ENCODE results near the gene MPEG1. TPM values are rescaled to one million over a fixed set of nuclear protein-coding genes. Genes with fewer than 3 reads are reported as not detected.

Gene MPEG1
- total RNA-seq, 1 experiment from 2014 or later, result not detected

DNA sequence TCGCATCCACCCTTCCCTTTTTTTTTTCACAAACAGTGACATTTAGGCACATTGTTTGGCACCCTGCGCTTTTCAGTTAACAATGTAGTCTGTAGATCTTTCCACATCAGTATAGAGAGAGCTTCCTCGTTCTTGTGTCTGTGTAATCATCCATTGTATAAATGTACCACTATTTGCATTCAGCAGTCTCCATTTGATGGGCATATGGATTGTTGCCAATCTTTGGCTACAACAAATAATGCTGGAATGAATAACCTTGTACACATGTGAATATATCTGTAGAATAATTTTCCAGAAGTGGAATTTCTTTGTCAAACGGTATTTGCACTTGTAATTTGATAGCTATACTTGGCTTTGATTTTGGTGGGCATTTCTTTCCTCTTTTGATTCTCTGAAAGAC lies 17.1 kb downstream of the MPEG1 start:
- in situ Hi-C loops (cut with HindIII; ENCODE audit: low sequenced_read_pairs), result no loop called here
- no peak for DNase-seq (ENCODE audit: low spot score)

DNA sequence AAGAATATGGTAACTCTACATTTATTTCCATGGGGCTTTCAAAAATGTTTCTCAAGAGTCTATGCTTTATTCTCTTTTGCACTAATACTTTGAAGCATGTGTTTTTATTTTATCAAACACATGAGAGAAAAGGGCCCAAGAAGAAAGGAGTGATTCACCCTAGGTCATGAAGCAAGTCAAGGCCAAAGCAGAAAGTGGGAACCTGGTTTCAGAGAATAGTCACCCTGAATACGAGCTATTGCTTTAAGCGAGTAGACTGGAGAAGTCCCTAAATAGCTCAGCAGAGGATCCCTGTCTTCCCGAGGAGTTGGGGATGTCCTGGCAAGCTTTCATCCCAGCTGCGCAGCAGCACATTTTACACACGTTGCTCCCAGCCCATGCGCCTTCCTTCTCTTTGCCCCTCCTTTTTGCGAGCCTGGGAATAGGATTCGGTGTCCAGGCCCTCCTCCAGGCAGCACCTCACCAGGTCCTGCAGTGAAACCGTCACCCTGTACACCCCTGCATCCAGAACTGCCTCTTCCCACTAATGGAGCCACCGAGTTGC lies 19.1 kb downstream of the MPEG1 start:
- in situ Hi-C loops (cut with HindIII; ENCODE audit: low sequenced_read_pairs), result no loop called here
- DNase-seq (ENCODE audit: low spot score), result no peak

DNA sequence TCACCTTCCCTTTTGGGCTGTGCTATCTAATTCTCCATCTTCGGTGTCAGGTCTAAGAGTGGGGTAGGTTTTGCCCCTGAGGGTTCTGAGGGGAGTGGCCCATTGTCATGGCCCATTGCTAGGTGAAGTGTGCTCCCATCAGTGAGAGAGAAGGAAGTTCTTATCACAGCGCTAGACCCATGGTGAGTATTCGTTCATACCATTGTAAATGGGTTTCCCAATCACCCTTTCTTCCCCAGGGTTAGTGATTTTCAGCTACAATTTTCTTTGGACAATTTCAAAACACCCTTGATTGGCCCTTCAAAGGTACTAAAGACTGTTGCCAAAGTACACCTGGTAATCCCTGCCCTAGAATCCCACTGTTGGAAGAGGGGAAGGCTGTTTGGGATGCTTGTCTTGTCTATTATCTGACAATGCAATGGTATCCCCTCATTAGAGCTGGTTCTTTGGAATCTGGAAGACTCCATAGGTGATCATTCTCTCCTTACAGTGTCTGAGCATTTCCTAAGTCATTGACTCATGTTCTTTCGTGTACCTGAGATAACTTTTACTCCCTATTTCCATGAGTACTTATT lies 20.2 kb downstream of the MPEG1 start:
- in situ Hi-C loops (cut with HindIII; ENCODE audit: low sequenced_read_pairs), result no loop called here
- DNase-seq (ENCODE audit: low spot score), result no peak

DNA sequence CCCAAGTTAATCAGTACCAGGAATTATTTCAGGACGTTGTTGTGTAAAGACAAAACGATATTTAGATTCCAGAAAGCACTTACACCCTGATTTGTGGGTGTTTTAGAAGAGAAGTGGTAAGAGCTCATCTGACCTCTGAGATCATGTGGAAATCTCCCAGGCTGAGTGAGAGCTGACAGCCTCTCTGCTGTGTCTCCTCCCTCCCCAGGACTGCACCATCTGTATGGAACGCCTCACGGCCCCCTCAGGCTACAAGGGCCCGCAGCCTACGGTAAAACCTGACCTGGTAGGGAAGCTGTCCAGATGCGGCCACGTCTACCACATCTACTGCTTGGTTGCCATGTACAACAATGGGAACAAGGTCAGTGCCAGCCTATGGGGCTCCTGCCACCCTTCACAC lies 20.8 kb downstream of the MPEG1 start:
- in situ Hi-C loops (cut with HindIII; ENCODE audit: low sequenced_read_pairs), result no loop called here
- no peak for DNase-seq (ENCODE audit: low spot score)

DNA sequence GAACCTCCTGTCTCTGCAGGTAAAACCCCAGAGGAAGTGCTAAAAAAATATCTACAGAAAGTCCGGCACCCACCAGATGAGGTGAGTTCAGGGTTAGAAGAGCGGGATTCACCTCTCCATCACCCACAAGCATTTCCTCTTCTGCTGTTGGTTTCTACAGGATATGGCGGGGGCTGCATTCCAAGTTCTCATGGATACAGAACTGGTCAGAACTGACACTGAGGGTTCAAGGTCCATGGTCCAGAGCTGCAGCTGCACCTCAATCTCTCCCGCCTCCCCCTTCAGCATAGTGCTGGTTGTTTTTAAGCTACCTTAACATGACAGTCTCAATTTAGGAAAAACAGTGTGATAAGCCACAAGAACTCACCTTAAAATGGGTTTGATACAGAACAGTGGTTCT lies 21.6 kb downstream of the MPEG1 start:
- in situ Hi-C loops (cut with HindIII; ENCODE audit: low sequenced_read_pairs), result no loop called here

DNA sequence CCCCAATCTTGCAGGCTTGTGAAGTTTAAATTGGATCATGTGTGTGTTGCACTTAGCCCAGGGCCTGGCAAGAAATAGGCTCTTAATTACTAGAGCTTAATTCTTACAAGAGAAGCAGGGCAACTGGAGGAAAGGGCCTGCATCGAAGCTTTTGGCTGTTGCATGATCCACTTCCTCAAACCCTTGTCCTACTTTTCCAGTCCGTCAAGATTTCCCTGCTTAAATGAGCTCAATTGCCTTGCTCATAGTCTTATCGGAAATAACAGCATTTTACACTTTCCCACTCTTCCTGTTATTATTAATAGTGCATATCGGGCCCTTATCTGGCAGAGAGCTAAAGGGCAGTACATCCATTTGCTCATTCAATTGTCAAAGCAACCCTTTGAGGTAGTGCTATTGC lies 22.7 kb downstream of the MPEG1 start:
- in situ Hi-C loops (cut with HindIII; ENCODE audit: low sequenced_read_pairs), result no loop called here
- no peak for DNase-seq (ENCODE audit: low spot score)

More for the DNA sequence above, 21.6 kb downstream of the MPEG1 start:
- DNase-seq (ENCODE audit: low spot score), result no peak

DNA sequence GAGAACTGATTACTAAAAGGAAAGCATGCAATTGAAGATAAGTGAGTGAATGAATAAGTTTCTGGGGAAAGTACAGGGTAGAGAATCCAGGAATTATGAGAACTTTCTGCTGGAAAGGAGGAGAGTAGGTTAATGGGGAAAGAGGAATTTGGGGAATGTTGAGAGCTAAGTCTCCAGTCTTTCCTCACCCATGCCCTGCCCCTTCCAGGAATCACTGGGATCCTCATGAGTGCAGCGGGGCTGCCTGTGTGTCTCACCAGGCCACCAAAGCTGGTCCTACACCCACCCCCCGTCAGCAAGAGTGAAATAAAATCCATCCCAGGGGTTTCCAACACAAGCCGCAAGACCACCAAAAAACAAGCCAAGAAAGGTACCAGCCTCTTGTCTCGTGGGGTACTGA lies 23.8 kb downstream of the MPEG1 start:
- no peak for DNase-seq (ENCODE audit: low spot score)
- in situ Hi-C loops (cut with HindIII; ENCODE audit: low sequenced_read_pairs), result no loop called here

DNA sequence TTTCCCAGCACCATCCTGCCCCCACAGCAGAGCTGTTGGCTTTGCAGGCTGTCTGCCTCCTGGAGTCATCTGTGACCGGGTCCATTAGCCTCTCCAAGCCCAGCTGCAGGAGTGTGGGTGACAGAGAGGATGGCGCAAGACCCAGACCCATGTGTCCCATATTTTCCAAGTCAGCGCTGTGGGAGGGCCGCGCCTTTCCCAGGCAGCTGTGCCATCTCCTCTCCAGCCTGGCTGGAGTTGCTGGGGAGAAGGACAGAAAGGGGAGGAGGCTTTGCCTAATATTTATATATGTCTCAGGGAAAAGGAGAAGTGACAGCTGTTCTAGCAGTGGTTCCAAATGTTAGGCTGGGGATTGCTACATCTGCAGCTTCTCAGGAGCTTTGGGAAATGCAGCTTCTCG lies 25.1 kb downstream of the MPEG1 start:
- in situ Hi-C loops (cut with HindIII; ENCODE audit: low sequenced_read_pairs), result no loop called here
- DNase-seq (ENCODE audit: low spot score), result no peak

DNA sequence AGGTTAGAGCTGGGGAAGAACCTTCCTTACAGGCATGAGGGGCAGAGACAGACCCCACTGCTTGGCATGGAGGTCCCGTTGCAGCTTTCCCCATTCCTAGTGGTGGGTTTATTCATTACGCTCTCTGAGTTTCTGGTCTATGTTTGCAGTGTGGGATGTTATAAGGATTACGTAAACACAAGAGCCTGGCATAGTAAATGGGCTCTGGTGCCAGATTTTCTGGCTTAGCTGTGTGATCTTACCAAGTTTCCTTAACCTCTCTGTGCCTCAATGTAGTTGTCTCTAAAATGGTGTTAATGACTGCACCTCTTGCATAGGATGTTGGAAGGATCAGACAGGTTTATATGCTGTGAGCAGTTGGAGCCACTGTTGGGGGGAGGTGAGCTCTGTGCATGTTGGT lies 25.7 kb downstream of the MPEG1 start:
- in situ Hi-C loops (cut with HindIII; ENCODE audit: low sequenced_read_pairs), result no loop called here
- DNase-seq (ENCODE audit: low spot score), result no peak

DNA sequence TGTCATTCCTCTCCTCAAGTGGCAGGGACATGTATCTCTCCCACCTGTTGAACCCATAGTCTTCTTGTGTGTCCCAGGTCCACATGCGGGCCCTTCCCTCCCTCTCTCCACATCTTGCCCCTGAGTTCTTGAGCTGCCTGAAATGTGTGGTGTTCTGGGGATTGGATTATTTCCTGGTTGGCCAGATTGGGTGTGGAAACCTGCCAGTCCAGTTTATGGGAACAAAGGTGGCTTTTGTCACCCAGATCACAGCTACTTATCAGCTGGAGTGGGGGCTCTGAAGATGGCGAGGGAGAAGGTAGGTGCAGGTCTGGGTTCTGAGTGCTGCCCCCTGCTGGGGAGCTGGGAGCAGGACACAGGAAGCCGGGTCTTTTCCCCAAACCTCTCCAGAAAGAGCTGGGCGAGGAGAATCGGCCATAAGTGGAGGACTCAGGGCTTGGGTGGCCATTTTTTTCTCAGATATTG lies 26.6 kb downstream of the MPEG1 start:
- in situ Hi-C loops (cut with HindIII; ENCODE audit: low sequenced_read_pairs), result no loop called here
- no peak for DNase-seq (ENCODE audit: low spot score)

DNA sequence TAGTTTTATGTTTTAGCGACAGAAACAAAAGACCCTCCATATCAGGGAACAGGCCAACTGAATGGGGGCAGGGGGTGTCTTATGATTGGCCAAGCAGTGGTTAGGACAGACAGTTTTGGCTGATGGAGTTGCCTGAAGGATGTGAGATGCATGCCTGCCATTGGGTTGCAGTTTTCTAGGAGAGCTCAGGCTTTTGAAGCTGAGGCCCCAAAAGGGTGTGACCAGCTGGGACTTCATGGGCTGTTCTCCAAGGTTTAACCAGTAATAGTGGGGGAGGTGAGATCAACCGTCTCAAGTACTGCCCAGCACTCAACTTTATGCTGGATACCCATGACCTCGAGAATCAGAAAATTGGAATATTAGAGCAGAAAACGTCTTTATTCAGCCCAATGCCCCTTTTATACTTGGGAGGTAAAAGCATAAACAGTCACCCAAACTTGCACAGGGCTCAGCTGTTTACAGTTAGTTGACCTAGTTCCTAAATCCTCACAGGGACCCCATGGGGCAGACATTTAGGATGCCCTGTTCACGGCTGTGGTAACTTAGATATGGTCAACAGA lies 27.3 kb downstream of the MPEG1 start:
- in situ Hi-C loops (cut with HindIII; ENCODE audit: low sequenced_read_pairs), result no loop called here
- DNase-seq (ENCODE audit: low spot score), result no peak

DNA sequence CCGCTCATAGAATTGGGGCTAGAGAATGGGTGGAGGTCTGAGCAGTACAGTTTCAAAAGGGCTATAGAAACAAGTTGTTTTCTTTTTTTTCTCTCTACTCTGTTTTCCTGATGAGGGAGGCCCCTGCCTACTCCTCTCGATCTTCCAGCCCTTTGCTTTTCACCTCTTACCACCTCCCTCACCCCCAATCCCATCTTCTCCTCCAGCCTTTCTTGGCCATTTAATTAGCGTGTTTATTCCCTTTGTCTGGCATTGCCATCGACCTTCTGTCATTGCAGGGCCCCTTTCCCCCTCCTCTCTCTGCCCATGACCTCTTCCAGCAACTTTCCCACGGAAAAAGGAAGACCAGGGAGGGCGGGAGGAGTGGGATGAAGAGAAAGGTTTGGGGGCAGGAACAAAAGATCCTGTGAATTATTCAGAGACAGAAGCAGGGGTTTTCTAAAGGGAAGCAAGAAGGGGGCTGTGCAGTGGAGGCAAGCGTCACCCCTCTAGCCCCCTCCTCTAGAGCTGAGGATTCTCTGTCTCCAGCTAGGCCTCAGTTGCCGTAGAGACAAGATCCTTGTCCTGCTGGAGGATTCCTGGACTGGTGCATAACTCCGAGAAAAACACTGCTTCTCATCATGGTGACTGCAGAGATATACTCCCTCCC lies 27.9 kb downstream of the MPEG1 start:
- no peak for DNase-seq (ENCODE audit: low spot score)
- in situ Hi-C loops (cut with HindIII; ENCODE audit: low sequenced_read_pairs), result no loop called here

DNA sequence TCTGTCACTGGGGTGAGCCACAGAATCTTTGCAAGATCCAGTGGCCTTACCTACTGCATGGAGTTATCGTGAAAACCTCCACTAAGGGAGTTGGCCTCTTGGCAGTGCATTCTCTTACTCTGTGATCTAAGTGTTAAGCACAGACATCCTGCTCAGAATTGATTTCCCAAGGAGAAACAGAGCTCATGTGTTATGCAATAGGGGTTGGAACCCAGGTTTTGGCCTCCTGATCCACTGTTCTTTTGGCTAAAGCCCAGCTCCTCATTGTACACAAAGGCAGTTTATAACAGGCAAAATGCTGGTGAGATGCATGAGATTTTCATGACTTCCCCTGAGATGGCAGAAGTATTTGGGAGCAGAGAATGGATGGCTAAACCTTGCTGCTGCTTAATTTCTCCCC lies 29.0 kb downstream of the MPEG1 start:
- in situ Hi-C loops (cut with HindIII; ENCODE audit: low sequenced_read_pairs), result no loop called here
- no peak for DNase-seq (ENCODE audit: low spot score)

DNA sequence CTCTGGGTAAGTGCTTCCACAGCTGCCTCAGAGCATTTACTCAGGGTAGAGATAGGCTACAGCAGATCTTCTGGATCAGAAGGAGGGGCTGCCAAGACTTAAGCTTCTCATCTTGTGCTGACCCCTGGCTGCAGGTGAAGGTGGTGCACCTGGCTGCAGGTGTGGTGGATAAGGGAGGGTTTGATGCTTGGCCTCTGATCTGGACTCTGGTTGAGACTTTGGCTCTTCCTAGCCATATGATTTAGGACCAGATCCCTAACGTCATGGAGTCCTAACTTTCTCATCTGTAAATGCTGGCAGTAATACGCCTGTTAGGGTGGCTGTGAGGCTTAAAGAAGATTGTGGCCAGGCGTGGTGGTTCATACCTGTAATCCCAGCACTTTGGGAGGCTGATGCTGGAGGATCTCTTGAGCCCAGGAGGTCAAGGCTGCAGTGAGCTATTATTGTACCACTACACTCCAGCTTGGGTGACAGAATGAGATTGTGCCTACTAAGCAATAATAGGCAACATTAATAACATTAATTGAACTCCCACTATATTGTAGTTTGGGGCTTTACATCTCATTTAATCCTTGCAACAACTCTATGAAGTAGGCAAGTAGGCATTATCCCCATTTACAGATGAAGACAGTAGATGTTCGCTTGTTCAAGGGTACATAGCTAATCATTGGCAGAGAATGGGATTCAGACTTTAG lies 30.1 kb downstream of the MPEG1 start:
- DNase-seq (ENCODE audit: low spot score), result no peak
- in situ Hi-C loops (cut with HindIII; ENCODE audit: low sequenced_read_pairs), result no loop called here

DNA sequence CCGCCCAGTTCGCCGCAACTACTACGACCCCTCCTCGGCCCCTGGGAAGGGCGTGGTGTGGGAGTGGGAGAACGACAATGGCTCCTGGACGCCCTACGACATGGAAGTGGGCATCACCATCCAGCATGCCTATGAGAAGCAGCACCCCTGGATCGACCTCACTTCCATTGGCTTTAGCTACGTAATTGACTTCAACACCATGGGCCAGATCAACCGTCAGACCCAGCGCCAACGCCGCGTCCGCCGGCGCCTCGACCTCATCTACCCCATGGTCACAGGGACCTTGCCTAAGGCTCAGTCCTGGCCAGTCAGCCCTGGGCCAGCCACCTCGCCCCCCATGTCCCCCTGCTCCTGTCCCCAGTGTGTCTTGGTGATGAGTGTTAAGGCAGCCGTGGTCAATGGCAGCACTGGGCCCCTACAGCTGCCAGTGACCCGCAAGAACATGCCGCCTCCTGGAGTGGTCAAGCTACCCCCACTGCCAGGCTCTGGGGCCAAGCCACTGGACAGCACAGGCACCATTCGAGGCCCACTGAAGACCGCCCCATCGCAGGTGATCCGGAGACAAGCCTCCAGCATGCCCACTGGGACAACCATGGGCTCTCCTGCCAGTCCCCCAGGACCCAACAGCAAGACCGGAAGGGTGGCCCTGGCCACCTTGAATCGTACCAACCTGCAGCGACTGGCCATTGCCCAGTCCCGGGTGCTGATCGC lies 30.8 kb downstream of the MPEG1 start:
- in situ Hi-C loops (cut with HindIII; ENCODE audit: low sequenced_read_pairs), result no loop called here
- no peak for DNase-seq (ENCODE audit: low spot score)

DNA sequence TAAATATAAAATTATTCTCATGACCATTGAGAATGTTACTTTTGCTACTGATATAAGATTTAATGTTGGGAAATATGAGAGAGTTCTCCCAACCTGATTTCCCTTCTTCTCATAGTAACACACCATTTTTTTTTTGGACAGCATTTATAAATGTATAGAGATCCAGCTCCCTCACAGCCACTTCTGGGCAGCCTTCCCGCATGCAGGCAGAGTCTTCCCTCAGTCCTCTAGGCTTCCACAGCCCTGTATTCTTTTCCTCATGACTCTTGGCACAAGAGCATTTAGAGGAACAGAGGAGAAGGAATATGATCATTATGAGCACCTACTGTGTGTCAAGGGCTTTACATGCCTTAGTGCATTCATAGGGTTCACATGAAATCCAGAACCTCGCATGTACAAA lies 31.8 kb downstream of the MPEG1 start:
- in situ Hi-C loops (cut with HindIII; ENCODE audit: low sequenced_read_pairs), result no loop called here
- no peak for DNase-seq (ENCODE audit: low spot score)

DNA sequence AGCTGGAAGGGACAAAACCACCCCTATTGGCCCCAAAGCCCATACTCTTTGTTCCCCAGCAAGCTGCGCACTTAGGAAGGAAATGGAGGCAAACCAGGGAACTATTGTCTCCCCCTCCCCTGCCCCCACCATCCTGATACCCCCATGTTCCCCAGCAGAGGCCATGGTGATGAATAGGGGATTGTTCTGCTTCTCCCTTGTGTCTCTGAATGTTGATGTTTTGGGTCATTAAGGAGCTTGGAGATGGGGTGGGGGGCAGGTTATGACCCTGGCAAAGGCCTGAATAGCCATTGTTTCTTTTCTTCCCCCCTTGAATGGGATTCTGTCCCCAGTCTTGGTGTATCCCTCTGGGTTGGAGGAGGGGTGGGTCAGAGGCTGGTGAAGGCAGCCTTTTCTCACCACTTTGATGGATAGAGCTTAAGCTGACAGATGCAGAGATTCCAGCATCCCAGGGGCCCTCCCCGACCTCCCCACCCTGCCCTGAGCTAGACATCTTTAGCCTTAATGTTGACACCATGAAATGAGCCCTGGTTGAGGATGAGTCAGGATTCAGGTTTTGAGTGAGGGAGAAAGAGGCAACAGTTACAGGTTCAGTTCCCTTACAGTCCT lies 32.5 kb downstream of the MPEG1 start:
- in situ Hi-C loops (cut with HindIII; ENCODE audit: low sequenced_read_pairs), result no loop called here
- DNase-seq (ENCODE audit: low spot score), result no peak

DNA sequence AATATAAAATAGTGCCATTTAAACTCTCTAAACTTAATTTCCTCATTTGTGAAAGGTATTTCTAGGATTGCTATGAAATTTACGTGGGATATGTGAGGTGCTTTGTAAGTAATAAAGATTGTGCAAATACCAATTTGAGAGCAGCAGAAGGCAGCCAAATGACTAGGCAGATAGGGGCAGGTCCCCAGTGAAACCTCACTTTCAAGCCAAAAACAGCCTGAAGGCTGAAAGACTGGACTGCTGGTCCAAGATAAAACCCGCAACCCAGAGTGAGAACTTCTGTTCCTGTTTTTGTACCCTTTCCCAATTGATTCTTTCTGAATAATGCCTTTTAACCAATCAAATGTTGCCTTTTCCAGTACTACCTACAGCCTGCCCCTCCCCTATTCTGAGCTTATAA lies 33.6 kb downstream of the MPEG1 start:
- in situ Hi-C loops (cut with HindIII; ENCODE audit: low sequenced_read_pairs), result no loop called here

DNA sequence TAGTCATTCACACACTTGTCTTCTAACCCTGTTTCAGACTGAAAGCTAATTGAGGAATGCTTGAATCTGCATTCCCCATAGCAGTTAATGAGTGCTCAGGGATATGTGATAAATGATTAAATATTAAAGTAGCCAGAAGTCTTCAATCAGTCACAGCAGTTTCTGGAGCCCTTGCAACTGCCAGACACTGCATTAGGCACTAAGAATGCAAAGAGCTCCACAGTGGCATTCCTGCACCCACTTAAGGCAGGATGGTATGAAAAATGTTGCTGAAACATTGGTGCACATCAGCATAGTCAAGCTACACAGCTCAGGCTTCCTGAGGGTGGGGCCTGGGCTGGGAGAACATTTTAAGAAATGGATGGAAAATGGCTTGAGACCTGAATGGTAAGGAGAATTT lies 34.3 kb downstream of the MPEG1 start:
- no peak for DNase-seq (ENCODE audit: low spot score)
- in situ Hi-C loops (cut with HindIII; ENCODE audit: low sequenced_read_pairs), result no loop called here

More for the DNA sequence above, 33.6 kb downstream of the MPEG1 start:
- DNase-seq (ENCODE audit: low spot score), result no peak
